TTC549 (cell line): ENCODE data around the gene CBLN3.

ENCODE experiments used
- FAIRE-seq: peaks from 2 replicates; lab custom pipeline; 2012; peaks lifted over from hg19 to GRCh38; lab: Jason Lieb, UNC

CBLN3 gene

GRCh38 chr14:24425704-24426103, 3.8 kb downstream of the CBLN3 start:
- no peak for FAIRE-seq

GRCh38 chr14:24422694-24423601, 6.5 kb downstream of the CBLN3 start:
- FAIRE-seq = no peak

GRCh38 chr14:24422261-24422660, 7.2 kb downstream of the CBLN3 start:
- FAIRE-seq = no peak

GRCh38 chr14:24418492-24418873, 11.0 kb downstream of the CBLN3 start:
- no peak for FAIRE-seq

- FAIRE-seq = no peak
These were observed 11.5 kb downstream of the CBLN3 start for GRCh38 chr14:24417832-24418491.

GRCh38 chr14:24416932-24417619, 12.4 kb downstream of the CBLN3 start:
- no peak for FAIRE-seq

GRCh38 chr14:24416254-24416931, 13.1 kb downstream of the CBLN3 start:
- FAIRE-seq = no peak

- no peak for FAIRE-seq
These were observed 13.8 kb downstream of the CBLN3 start for GRCh38 chr14:24415421-24416253.

GRCh38 chr14:24414732-24415420, 14.6 kb downstream of the CBLN3 start:
- no peak for FAIRE-seq

GRCh38 chr14:24414077-24414476, 15.4 kb downstream of the CBLN3 start:
- no peak for FAIRE-seq

GRCh38 chr14:24411443-24412389, 17.8 kb downstream of the CBLN3 start:
- peak; percentile 46 for FAIRE-seq

- FAIRE-seq = no peak
These were observed 19.5 kb downstream of the CBLN3 start for GRCh38 chr14:24409956-24410355.

GRCh38 chr14:24409192-24409591, 20.3 kb downstream of the CBLN3 start:
- no peak for FAIRE-seq

- FAIRE-seq = no peak
These were observed 20.7 kb downstream of the CBLN3 start for GRCh38 chr14:24408764-24409163.

- FAIRE-seq = no peak
These were observed 21.7 kb downstream of the CBLN3 start for GRCh38 chr14:24407608-24408325.

- FAIRE-seq = no peak
These were observed 23.1 kb downstream of the CBLN3 start for GRCh38 chr14:24406416-24406815.

- no peak for FAIRE-seq
These were observed 24.7 kb downstream of the CBLN3 start for GRCh38 chr14:24404814-24405213.

GRCh38 chr14:24403294-24403998, 26.0 kb downstream of the CBLN3 start:
- no peak for FAIRE-seq
